Nephron progenitor cell (in vitro differentiated cells): ENCODE measurements around the gene LELP1.

Experiments
- DNase-seq: peaks from one replicate; pipeline ENCODE4 v3.0.0; 2021
- H3K27ac Mint-ChIP-seq: 2 replicates; pipeline ENCODE4 v1.8.0; 2021; ENCODE audit warnings: mild to moderate bottlenecking, moderate library complexity, mixed read lengths
- H3K27me3 Mint-ChIP-seq: 2 replicates; pipeline ENCODE4 v1.8.0; 2021; ENCODE audit warnings: mild to moderate bottlenecking, low read depth, mixed read lengths; ENCODE audit not compliant: poor library complexity
- H3K36me3 Mint-ChIP-seq: 2 replicates; pipeline ENCODE4 v1.8.0; 2021; ENCODE audit warnings: low read depth, mixed read lengths
- H3K4me1 Mint-ChIP-seq: 2 replicates; pipeline ENCODE4 v1.8.0; 2021; ENCODE audit warnings: mixed read lengths
- H3K4me3 Mint-ChIP-seq: 2 replicates; pipeline ENCODE4 v1.8.0; 2021; ENCODE audit warnings: mild to moderate bottlenecking, moderate library complexity, mixed read lengths
- H3K9me3 Mint-ChIP-seq: 2 replicates; pipeline ENCODE4 v1.8.0; 2021; ENCODE audit warnings: mild to moderate bottlenecking, moderate library complexity, mixed read lengths
- CTCF ChIP-seq: fragments of 200-600 bp; sonication (generic); IDR thresholded peaks from 2 replicates; pipeline ENCODE4 v1.5.0; 2021; ENCODE audit warnings: antibody characterized with exemption

Gene LELP1

GRCh38 chr1:153231363-153231762, 28.1 kb downstream of the LELP1 start:
- Mint-ChIP-seq H3K4me1 (no peaks in the 10 kb centered on the region), H3K27me3 (peaks cover 2% of the 10 kb centered on the region), H3K4me3 (no peak overlapping the region), H3K9me3 (peaks cover 15% of the 10 kb centered on the region), H3K36me3 (no peaks in the 10 kb centered on the region), H3K27ac (no peak overlapping the region)
- no peak for TF ChIP-seq CTCF
- no peak for DNase-seq

GRCh38 chr1:153231785-153232184, 28.6 kb downstream of the LELP1 start:
- Mint-ChIP-seq H3K36me3 (no peaks in the 10 kb centered on the region), H3K27ac (no peak overlapping the region), H3K4me3 (no peak overlapping the region), H3K4me1 (no peaks in the 10 kb centered on the region), H3K27me3 (peaks cover 2% of the 10 kb centered on the region), H3K9me3 (peaks cover 15% of the 10 kb centered on the region)
- no peak for DNase-seq
- TF ChIP-seq CTCF, result no peak

- Mint-ChIP-seq H3K36me3 (no peaks in the 10 kb centered on the region), H3K9me3 (peaks cover 15% of the 10 kb centered on the region)
Measured at GRCh38 chr1:153232553-153232952, 29.3 kb downstream of the LELP1 start.

GRCh38 chr1:153233448-153233847, 30.2 kb downstream of the LELP1 start:
- no peaks in the 10 kb centered on the region for H3K4me1 Mint-ChIP-seq
- TF ChIP-seq CTCF, result no peak
- no peak overlapping the region for H3K27ac Mint-ChIP-seq
- H3K27me3 Mint-ChIP-seq, result peaks cover 2% of the 10 kb centered on the region
- DNase-seq, result no peak
- peaks cover 15% of the 10 kb centered on the region for H3K9me3 Mint-ChIP-seq
- H3K4me3 Mint-ChIP-seq, result no peak overlapping the region
- H3K36me3 Mint-ChIP-seq, result no peaks in the 10 kb centered on the region

More at GRCh38 chr1:153232553-153232952, 29.3 kb downstream of the LELP1 start:
- no peak for DNase-seq
- H3K4me1 Mint-ChIP-seq, result no peaks in the 10 kb centered on the region
- no peak for TF ChIP-seq CTCF
- H3K27me3 Mint-ChIP-seq, result peaks cover 2% of the 10 kb centered on the region
- no peak overlapping the region for H3K27ac Mint-ChIP-seq
- no peak overlapping the region for H3K4me3 Mint-ChIP-seq

- TF ChIP-seq CTCF, result no peak
- DNase-seq, result no peak
- Mint-ChIP-seq H3K36me3 (no peaks in the 10 kb centered on the region), H3K4me1 (no peaks in the 10 kb centered on the region), H3K4me3 (no peak overlapping the region), H3K27ac (no peak overlapping the region), H3K27me3 (no peaks in the 10 kb centered on the region), H3K9me3 (peaks cover 4% of the 10 kb centered on the region)
Measured at GRCh38 chr1:153238527-153238926, 35.3 kb downstream of the LELP1 start.

- H3K27me3 Mint-ChIP-seq, result peaks cover 9% of the 10 kb centered on the region
- peaks cover 17% of the 10 kb centered on the region for H3K9me3 Mint-ChIP-seq
- TF ChIP-seq CTCF, result no peak
- no peaks in the 10 kb centered on the region for H3K36me3 Mint-ChIP-seq
- no peak for DNase-seq
- H3K4me1 Mint-ChIP-seq, result no peaks in the 10 kb centered on the region
- H3K4me3 Mint-ChIP-seq, result no peak overlapping the region
- no peak overlapping the region for H3K27ac Mint-ChIP-seq
Measured at GRCh38 chr1:153242160-153242559, 38.9 kb downstream of the LELP1 start.
